B cell (primary cell): ENCODE results near the gene ICAM4.

Experiments
- CTCF ChIP-seq: fragments of 200-600 bp; IDR thresholded peaks from one replicate; pipeline ENCODE4 v1.8.0; 2022; ENCODE audit warnings: antibody characterized with exemption, mild to moderate bottlenecking
- EZH2 ChIP-seq: IDR thresholded peaks from 2 replicates; pipeline ENCODE4 v1.6.1; 2012; ENCODE audit warnings: borderline replicate concordance, low read depth, mild to moderate bottlenecking, moderate library complexity, low read length; ENCODE audit not compliant: insufficient read depth, poor library complexity, severe bottlenecking

DNA sequence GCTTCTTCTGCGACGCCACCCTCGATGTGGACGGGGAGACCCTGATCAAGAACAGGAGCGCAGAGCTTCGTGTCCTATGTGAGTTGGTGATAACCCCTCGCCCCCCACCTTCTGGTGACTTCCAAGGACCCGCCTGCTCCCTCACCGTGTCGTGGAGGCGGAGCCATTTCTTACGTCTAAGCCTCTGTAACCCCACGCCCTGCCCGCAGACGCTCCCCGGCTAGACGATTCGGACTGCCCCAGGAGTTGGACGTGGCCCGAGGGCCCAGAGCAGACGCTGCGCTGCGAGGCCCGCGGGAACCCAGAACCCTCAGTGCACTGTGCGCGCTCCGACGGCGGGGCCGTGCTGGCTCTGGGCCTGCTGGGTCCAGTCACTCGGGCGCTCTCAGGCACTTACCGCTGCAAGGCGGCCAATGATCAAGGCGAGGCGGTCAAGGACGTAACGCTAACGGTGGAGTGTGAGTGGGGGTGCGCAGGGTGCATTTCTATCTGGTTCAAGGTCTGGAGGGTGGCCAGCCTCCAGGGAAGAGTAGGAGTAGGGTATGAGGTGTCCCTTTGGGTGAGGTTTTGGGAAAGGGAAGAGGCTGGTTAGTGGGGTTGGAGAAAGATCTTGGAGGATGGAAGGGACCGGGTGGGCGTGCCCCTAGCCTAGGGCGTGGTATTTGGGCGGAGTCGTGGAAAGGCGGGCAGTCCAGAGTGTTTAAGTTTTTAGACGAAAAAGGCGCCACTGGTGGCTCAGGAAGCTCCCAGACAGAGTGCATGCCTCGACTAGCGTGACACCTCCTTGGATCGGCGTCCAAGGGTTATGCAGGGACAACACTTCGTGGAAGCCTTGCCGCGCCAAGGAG, 6.3 kb downstream of the ICAM4 start:
- TF ChIP-seq CTCF: no peak
- no peak for TF ChIP-seq EZH2
